RWPE1 (cell line): ENCODE data around the gene CCDC83.
"Not testable (repeated sequence)": the region's sequence is repeated elsewhere in the genome, so short reads cannot be mapped to it uniquely, and the experiment has no call there.

Experiments used
- CTCF ChIA-PET: fragments of 350-600 bp; sonication (Branson Sonifier 250); formaldehyde crosslinking; extraction: SDS; loops from one replicate; lab custom pipeline; 2021; lab: Yijun Ruan, JAX
- POLR2A ChIA-PET: fragments of 400-600 bp; formaldehyde crosslinking; extraction: SDS; loops from one replicate; lab custom pipeline; 2020; ENCODE audit warnings: antibody characterized with exemption; ENCODE audit not compliant: low non-redundant PET; lab: Yijun Ruan, JAX
- DNase-seq: peaks from one replicate; pipeline ENCODE4 v3.0.0; 2012; ENCODE audit warnings: low spot score
- H3K27ac ChIP-seq: fragments of 450-650 bp; 2 replicates; pipeline ENCODE4 v1.5.1; 2017
- CTCF ChIP-seq: fragments of 450-650 bp; conservative IDR thresholded peaks from 2 replicates; pipeline ENCODE4 v1.5.1; 2017; ENCODE audit warnings: low read depth, mild to moderate bottlenecking

The CCDC83 gene

GRCh38 chr11:85828640-85828978, 26.6 kb upstream of the CCDC83 start:
- no peak overlapping the region for H3K27ac ChIP-seq
- ChIA-PET CTCF (interaction anchor here (0.7 kb wide), 1 partner anchor 345 kb away, joined by 4 read pairs; no protein-coding TSS in a partner anchor), POLR2A (no interaction called here)
- no peak for DNase-seq
- no peak for TF ChIP-seq CTCF

- POLR2A ChIA-PET, result no interaction called here
- TF ChIP-seq CTCF, result no peak
- CTCF ChIA-PET, result interaction anchor here (0.6 kb wide), 1 partner anchor 33 kb away, joined by 3 read pairs; no protein-coding TSS in a partner anchor
- DNase-seq, result no peak
- H3K27ac ChIP-seq, result no peak overlapping the region
Measured at GRCh38 chr11:85829172-85829571, 26.0 kb upstream of the CCDC83 start.

DNA sequence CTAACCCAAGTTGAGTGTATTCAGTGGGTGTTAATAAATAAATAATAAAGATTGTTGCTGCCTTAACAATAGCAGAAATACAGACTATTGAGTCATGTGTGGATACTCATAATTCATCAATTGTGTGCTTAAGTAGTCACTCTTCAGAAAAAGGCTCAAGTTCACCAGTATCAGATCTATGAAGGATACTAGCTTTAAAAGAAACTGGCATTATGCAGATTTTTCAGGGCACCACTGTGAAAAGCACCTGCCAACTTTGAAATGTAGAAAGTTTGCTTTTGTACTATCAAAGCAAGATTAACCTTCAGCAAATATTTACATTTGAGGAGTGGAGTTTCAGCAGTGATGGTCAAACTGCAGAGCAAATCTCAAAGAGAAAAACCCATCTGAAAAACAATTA, 24.1 kb upstream of the CCDC83 start:
- no peak for TF ChIP-seq CTCF
- POLR2A ChIA-PET, result no interaction called here
- no peak overlapping the region for H3K27ac ChIP-seq
- no peak for DNase-seq
- CTCF ChIA-PET, result no interaction called here

DNA sequence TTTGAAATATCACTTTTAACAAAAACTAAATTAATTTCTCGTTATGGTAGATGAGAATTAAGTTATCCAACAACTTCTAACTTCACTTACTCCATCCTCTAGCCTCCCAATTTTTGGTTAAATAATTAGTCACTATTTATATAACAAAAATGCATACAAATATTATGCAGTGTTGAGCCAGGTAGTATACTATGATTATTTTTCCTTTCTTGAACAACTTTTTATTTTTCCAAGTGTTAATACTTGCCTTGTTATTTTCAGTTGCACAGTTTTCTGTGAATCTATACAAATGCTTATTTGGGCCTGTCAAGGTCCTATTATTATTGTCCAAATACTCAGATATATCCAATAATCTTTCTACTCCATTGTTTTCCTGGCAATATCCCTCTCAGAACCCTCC, 19.9 kb upstream of the CCDC83 start:
- TF ChIP-seq CTCF, result no peak
- POLR2A ChIA-PET, result no interaction called here

GRCh38 chr11:85835729-85836128, 19.5 kb upstream of the CCDC83 start:
- no peak overlapping the region for H3K27ac ChIP-seq
- no peak for DNase-seq
- no peak for TF ChIP-seq CTCF
- CTCF ChIA-PET, result no interaction called here
- POLR2A ChIA-PET, result no interaction called here

More for the DNA sequence above, 19.9 kb upstream of the CCDC83 start:
- H3K27ac ChIP-seq, result no peak overlapping the region
- CTCF ChIA-PET, result no interaction called here
- no peak for DNase-seq

GRCh38 chr11:85840932-85841331, 14.3 kb upstream of the CCDC83 start:
- POLR2A ChIA-PET, CTCF ChIA-PET, DNase-seq: not testable (repeated sequence)

GRCh38 chr11:85843929-85844328, 11.3 kb upstream of the CCDC83 start:
- no peak for DNase-seq
- no peak for TF ChIP-seq CTCF
- CTCF ChIA-PET, result no interaction called here
- H3K27ac ChIP-seq, result no peak overlapping the region
- POLR2A ChIA-PET, result no interaction called here

More at GRCh38 chr11:85840932-85841331, 14.3 kb upstream of the CCDC83 start:
- not testable (repeated sequence) for H3K27ac ChIP-seq
